ENCODE results near the gene MAST3. TPM values are rescaled to one million over a fixed set of nuclear protein-coding genes. Genes with fewer than 3 reads are reported as not detected.

Gene MAST3
- total and polyA plus RNA-seq, 2 of the 8 experiments (the other 6 are each of a cell fraction or from before 2014, with no cell fraction given) = 3.4 to 9.0 TPM

DNA sequence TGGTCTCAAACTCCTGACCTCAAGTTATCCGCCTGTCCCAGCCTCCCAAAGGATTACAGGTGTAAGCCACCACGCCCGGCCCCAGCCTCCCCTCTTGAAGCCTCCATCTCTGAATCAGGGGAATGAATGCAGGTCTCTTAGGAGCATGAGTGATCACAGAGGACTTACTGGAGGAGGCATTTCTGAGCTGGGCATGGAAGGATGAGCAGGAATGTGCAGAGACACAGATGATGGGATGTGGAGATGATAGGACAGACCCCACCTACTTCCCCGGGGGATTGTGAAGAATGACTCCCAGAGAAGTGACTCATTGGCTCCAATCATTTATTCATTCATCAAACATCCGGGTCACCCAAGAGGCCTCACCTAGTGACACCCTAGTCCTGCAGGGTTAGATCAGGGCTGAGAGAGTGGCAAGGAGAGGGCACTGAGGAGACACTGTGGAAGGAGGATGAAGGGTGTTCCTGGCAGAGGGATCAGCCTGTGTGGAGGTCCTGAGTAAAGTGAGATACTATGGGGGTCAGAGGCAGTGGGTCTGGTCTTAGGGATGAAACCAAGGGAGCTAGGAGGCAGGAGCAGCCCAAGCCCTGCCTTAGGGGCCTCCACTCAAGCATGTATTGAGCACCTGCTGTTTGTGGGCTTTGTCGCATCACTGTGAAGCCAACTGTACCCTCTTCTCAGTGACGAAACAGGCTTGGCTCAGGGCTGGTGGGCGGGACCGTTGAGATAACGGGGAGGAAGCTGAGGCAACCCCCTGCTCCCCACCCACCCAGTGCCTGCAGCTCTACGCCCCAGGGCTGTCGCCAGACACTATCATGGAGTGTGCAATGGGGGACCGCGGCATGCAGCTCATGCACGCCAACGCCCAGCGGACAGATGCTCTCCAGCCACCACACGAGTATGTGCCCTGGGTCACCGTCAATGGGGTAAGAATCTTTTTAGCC is 79.1 kb downstream of the MAST3 start:
- H4K91ac ChIP-seq (replicated peaks; ENCODE audit: insufficient read length, low read length) = no peak overlapping the region
- no peak overlapping the region for H4K5ac ChIP-seq (ENCODE audit: insufficient read length, low read depth, low read length)
- no peaks in the 10 kb centered on the region for H3K9me3 ChIP-seq (ENCODE audit: insufficient read depth in 2 of 2, low read depth in 1 of 2, low read length in 1 of 2)
- H2BK12ac ChIP-seq (ENCODE audit: low read depth, low read length) = no peak overlapping the region
- H4K20me1 ChIP-seq (replicated peaks in 1 of 2; ENCODE audit: control insufficient read depth in 1 of 2, insufficient read depth in 2 of 2, low read length in 2 of 2) = peaks cover 0 to 1% of the 10 kb centered on the region in 2 experiments
- H3K79me1 ChIP-seq (ENCODE audit: low read depth, low read length) = no peaks in the 10 kb centered on the region
- no peak overlapping the region for H3K4me3 ChIP-seq (ENCODE audit: extremely low read depth in 1 of 4, insufficient read depth in 2 of 4, low read depth in 3 of 4, low read length in 4 of 4)
- H3K23me2 ChIP-seq (ENCODE audit: low read depth, low read length) = peaks cover 6% of the 10 kb centered on the region; the same call in 1 of the 2 replicates
- no peak overlapping the region for H3K56ac ChIP-seq (replicated peaks; ENCODE audit: insufficient read length, low read depth, low read length)
- H2BK5ac ChIP-seq (ENCODE audit: low read depth, low read length) = no peak overlapping the region
- no peak overlapping the region for H3K9ac ChIP-seq (replicated peaks in 1 of 4; ENCODE audit: extremely low read depth in 1 of 4, low read depth in 3 of 4, low read length in 3 of 4)
- DNase-seq (ENCODE audit: low read depth in 1 of 2, low spot score in 2 of 2) = no peak
- POLR2A ChIA-PET (ENCODE audit: partially characterized antibody) = interaction anchor here (0.7 to 0.8 kb wide), 2 partner anchors 10 to 16 kb away, joined by 3 read pairs; partner anchors contain the start of gene MPV17L2
- 91% methylated on average over 19 of the region's 19 CpGs; no CpG with 5 or more reads in 1 of the 2 experiments for WGBS, 2 experiments (ENCODE audit: extremely low coverage in 1 of 2, insufficient coverage in 1 of 2, insufficient read length in 1 of 2, insufficient replicate concordance in 2 of 2, low coverage in 1 of 2, low lambda C conversion rate in 2 of 2, missing lambda C conversion rate in 1 of 2)
- no peaks in the 10 kb centered on the region for H3K79me2 ChIP-seq (ENCODE audit: control insufficient read depth in 1 of 2, insufficient read depth in 2 of 2, low read length in 2 of 2)
- H2BK15ac ChIP-seq (ENCODE audit: low read length) = no peak overlapping the region
- no peaks in the 10 kb centered on the region for H3K36me3 ChIP-seq (ENCODE audit: control insufficient read depth in 2 of 4, insufficient read depth in 4 of 4, low read length in 3 of 4)
- H2BK20ac ChIP-seq (ENCODE audit: low read length) = no peak overlapping the region
- no peak overlapping the region for H3K18ac ChIP-seq (ENCODE audit: extremely low read depth, low read length)
- peaks cover 0 to 5% (median 2%) of the 10 kb centered on the region in 4 experiments; a peak in 2 of 7 replicates for H3K4me1 ChIP-seq (replicated peaks in 1 of 4; ENCODE audit: control insufficient read depth in 3 of 4, insufficient read depth in 4 of 4, low read length in 3 of 4)
- no peak overlapping the region for H3K4me2 ChIP-seq (ENCODE audit: insufficient read depth in 1 of 2, low read depth in 2 of 2, low read length in 2 of 2)
- H3K14ac ChIP-seq (ENCODE audit: insufficient read length) = no peak overlapping the region
- H3K23ac ChIP-seq (ENCODE audit: insufficient read length) = no peak overlapping the region
- no peak overlapping the region for H2AFZ ChIP-seq (ENCODE audit: low read length)
- no peak overlapping the region for H2AK5ac ChIP-seq (ENCODE audit: low read depth, low read length)
- CTCF ChIA-PET (ENCODE audit: partially characterized antibody) = interaction anchor here (1.4 to 4.4 kb wide), 6 partner anchors 9 to 117 kb away, joined by 3 to 21 read pairs (median 6); no protein-coding TSS in a partner anchor
- no peak overlapping the region for H3K27ac ChIP-seq (ENCODE audit: low read depth, low read length)
- FAIRE-seq = no peak
- no peak overlapping the region for H4K8ac ChIP-seq (ENCODE audit: extremely low read depth, insufficient read depth, low read length)
- H3K27me3 ChIP-seq (replicated peaks in 1 of 4; ENCODE audit: control insufficient read depth in 3 of 4, extremely low read depth in 1 of 4, insufficient read depth in 3 of 4, low read length in 3 of 4) = peaks cover 0 to 17% (median 7%) of the 10 kb centered on the region in 4 experiments; a peak in 5 of 7 replicates
- no peak overlapping the region for H3K4ac ChIP-seq (replicated peaks; ENCODE audit: insufficient read length, low read depth, low read length)
- H2BK120ac ChIP-seq (replicated peaks; ENCODE audit: low read depth, low read length) = no peak overlapping the region
- no peak for TF ChIP-seq YY1 (IDR thresholded peaks at IDR 0.05; ENCODE audit: low read depth, low read length)
- TF ChIP-seq TCF12 (IDR thresholded peaks at IDR 0.05; ENCODE audit: low read depth, low read length) = no peak
- no peak for TF ChIP-seq POU5F1 (IDR thresholded peaks at IDR 0.05; ENCODE audit: low read depth, low read length)
- TF ChIP-seq TAF7 (optimal IDR thresholded peaks at IDR 0.05; ENCODE audit: borderline replicate concordance, low read depth, low read length) = no peak
- no peak for TF ChIP-seq GTF2F1 (IDR thresholded peaks at IDR 0.05; ENCODE audit: borderline replicate concordance, low read depth, low read length)
- TF ChIP-seq TEAD4 (IDR thresholded peaks at IDR 0.05; ENCODE audit: low read depth, low read length) = no peak
- TF ChIP-seq NANOG (IDR thresholded peaks at IDR 0.05; ENCODE audit: insufficient read depth, low read depth, low read length, poor library complexity, severe bottlenecking) = no peak
- TF ChIP-seq KDM1A (IDR thresholded peaks at IDR 0.05; ENCODE audit: borderline replicate concordance, low read length) = no peak
- TF ChIP-seq, protein P1, sequence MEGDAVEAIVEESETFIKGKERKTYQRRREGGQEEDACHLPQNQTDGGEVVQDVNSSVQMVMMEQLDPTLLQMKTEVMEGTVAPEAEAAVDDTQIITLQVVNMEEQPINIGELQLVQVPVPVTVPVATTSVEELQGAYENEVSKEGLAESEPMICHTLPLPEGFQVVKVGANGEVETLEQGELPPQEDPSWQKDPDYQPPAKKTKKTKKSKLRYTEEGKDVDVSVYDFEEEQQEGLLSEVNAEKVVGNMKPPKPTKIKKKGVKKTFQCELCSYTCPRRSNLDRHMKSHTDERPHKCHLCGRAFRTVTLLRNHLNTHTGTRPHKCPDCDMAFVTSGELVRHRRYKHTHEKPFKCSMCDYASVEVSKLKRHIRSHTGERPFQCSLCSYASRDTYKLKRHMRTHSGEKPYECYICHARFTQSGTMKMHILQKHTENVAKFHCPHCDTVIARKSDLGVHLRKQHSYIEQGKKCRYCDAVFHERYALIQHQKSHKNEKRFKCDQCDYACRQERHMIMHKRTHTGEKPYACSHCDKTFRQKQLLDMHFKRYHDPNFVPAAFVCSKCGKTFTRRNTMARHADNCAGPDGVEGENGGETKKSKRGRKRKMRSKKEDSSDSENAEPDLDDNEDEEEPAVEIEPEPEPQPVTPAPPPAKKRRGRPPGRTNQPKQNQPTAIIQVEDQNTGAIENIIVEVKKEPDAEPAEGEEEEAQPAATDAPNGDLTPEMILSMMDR (IDR thresholded peaks at IDR 0.05; ENCODE audit: control extremely low read depth in 1 of 3, insufficient read depth in 1 of 3, low read depth in 1 of 3, low read length in 3 of 3) = no peak

Data from H1 (cell line).